Measurements from ENCODE around the gene COL6A1.
"Not testable (repeated sequence)": the region's sequence is repeated elsewhere in the genome, so short reads cannot be mapped to it uniquely, and the experiment has no call there.

The COL6A1 gene

DNA sequence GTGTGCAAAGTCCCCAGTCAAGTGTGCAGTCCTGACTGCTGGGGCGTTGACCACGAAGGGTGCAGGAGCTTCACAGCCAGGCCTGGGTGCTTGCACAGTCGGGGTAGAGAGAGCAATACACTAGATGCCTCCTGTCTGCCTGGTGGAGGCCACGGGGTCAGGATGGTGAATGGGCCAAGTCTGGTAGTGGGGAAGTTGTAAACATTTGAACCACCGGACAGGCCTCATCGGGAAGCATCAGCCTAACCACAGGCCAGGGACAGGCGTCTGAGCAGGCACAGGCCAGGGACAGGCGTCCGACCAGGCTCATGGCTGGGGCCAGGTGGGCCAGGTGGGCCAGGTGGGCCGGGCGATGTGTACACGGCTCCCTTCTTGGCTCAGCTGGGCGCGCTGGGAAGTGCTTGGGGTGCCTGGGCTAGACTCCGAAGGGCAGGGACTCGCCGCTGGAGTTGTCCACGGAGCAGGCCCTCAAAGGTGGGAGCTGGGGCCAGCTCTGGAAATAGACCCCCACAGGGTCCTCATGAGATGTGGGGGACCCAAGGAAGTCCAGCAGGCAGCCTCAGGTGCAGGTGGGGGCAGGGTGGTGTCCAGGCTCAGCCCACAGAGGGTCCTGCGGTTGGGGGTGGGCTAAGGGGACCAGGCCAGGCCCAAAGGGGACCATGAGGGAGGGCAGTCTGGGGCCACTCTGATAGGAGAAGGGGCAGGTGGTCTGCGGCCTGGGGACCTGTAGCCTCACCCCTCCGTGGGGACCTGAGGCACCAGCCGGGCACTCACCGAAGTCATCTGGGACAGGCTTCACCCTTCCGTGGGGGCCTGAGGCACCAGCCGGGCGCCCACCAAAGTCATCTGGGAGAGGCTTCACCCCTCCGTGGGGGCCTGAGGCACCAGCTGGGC, 15.0 kb downstream of the COL6A1 start:
- no peak for DNase-seq

DNA sequence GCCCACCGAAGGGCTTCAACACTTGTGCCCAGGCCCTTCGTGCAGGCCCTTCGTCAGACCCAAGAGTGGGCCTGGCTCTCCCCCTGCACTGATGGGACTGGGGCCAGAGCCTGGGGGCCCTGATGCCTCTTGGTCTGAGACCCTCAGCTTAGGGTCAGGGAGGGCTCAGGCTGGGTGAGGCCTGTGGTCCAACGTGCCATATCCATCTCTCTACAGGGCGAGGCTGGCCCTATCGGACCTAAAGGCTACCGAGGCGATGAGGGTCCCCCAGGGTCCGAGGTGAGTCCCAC, 15.6 kb downstream of the COL6A1 start:
- no peak for DNase-seq

DNA sequence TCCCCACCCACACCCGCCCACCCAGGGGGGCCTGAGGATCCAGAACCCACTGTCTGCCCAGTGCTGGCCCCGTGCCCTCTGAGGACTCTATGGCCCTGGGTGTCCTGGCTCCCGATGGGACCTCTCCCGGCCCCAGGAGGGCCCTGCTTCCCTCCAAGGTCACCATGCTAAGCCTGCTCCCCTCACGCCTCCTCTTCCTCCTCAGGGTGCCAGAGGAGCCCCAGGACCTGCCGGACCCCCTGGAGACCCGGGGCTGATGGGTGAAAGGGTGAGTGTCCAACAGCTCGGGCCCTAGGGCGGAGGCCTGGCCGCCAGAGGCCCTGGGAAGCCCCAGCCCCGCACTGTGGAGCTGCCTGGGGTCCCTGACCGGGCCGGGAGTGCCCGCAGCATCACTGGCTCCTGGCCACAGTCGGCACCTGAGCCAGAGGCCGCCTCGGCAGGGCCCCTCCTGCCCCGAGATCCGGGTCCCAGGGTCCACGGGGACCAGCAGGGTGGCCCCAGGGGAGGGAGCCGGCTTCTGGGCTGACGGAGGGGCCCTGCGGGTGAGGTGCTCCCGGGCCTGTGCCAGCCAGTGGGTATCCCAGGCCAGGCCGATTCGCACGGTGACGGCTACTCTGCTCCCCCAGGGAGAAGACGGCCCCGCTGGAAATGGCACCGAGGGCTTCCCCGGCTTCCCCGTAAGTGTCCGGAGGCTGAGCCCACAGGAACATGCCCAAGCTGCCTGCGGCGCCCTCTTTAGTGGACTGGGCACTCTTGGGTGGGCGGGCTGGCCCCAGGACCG, 16.1 kb downstream of the COL6A1 start:
- no peak for DNase-seq

DNA sequence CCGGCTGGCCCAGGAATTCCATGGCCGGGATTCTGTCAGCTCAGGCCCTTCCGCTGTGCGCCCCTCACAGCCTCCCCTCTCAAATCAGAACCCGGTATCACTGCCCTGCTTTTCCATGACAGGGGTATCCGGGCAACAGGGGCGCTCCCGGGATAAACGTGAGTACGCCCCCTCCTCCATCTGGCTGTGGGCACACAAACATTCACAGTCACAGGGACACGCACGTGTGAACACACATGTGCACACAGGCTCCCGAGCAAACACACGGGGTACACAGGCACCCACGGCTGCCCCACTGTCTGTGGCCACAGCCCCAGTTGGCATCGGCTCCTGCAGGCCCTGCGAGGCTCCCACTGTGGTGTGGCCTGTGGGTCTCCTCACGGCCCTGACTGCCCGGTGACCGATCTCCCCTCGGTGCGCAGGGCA, 16.7 kb downstream of the COL6A1 start:
- DNase-seq, result no peak

DNA sequence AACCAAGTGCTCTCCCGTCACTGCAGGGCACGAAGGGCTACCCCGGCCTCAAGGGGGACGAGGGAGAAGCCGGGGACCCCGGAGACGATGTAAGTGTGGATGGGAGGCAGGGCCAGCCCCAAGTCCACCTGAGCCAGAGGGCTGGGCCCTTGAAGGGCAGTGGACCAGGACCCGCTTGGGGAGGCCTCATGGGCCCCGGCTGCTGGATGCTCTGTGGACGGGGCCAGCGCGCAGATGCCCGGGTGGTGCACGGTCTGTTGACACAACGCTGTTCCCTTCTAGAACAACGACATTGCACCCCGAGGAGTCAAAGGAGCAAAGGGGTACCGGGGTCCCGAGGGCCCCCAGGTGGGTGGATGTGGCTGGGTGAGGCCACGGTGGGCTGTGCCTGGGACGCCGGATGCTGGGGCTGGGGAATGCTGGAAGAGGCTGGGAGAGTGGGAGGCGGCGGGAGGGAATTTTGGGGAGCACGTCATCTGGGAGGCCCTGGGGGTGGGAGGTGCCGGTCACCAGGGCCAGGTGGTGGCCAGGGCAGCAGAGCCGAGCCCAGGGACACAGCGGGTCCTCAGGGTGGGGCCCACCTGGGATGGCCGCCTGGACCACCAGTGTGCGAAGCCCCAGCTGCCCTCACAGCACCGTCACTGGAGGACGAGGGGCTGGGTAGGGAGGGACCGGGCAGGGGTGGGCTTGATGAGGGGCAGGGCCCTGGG, 17.5 kb downstream of the COL6A1 start:
- DNase-seq, result no peak

DNA sequence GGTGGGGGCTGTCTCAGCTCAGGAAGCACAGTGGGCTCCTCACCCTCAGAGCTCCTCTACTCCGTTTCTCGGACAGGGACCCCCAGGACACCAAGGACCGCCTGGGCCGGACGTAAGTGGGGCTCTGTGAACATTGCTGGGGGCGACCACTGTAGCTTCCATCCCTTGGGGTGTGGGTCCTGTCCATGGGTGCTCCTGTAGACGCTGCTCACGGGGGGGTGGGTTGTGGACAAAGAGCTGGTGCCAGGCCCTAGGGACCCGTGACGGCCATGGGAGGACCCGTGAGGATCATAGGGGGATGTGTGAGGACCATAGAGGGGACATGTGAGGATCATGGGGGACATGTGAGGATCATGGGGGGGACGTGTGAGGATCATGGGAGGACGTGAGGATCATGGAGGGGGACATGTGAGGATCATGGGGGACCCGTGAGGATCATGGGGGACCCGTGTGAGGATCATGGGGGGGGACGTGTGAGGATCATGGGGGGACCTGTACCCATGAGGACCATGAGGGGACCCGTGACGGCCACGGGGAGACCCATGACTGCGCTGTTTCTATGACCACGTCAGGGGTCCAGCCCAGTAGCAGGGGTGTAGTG, 18.1 kb downstream of the COL6A1 start:
- no peak for DNase-seq

DNA sequence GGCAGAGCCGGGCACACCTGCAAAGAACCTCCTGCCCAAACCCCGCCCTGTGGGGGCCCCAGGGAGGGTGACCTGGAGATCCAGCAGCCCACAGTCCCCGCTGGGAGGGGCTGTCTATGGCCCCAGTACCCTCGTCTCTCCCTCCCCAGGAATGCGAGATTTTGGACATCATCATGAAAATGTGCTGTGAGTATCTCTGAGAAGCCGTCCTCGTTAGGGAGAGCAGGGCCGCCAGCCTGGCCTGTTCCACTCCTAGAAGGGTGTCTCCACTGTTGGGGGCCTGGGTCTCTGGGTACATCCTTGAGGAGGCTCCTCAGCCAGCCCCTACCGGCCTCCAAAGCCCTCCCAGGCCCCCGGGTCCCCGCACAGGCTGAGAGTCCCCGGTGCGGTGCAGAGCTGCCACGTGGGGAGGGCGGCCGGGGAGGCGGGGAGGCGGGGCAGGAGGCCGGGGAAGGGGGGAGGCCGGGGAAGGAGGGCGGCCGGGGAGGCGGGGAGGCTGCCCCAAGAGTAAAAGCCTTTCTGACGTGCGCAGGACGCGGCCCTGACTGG, 18.7 kb downstream of the COL6A1 start:
- no peak for DNase-seq

DNA sequence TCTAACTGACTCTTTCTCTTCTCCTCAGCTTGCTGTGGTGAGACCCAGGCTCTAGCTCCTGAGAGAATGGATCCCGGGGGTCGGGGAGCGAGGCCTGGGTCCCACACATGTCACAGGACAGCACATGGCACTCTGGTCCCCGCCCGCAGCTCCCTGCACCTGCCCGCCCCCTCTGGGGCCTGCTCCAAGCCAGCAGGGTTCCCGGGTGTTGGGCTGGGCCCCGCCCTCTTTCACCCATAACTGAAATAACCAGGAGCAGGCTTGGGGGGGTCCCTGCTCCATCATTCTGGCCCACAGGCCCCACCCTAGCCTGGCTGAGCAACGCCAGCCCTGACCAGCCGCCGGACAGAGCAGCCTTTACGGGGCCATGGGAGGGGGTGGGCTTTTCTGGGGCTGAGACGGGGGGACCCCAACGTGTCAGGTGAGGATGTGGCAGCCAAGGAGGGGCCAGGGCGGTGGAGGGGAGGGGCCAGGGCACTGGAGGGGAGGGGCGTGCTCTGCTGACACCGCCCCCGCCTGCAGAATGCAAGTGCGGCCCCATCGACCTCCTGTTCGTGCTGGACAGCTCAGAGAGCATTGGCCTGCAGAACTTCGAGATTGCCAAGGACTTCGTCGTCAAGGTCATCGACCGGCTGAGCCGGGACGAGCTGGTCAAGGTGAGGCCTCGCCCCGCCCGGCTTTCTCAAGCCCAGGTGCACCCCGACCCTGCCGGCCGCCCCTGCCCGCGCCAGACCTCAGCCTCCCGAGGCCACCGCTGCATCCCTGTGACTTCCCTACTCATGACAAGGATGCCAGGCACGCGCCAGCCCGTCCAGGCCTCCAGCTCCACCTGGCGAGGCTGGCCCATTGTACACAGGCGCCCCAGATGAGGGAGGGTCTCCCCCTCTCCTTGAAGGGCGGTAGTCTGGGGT, 19.4 kb downstream of the COL6A1 start:
- no peak for DNase-seq

DNA sequence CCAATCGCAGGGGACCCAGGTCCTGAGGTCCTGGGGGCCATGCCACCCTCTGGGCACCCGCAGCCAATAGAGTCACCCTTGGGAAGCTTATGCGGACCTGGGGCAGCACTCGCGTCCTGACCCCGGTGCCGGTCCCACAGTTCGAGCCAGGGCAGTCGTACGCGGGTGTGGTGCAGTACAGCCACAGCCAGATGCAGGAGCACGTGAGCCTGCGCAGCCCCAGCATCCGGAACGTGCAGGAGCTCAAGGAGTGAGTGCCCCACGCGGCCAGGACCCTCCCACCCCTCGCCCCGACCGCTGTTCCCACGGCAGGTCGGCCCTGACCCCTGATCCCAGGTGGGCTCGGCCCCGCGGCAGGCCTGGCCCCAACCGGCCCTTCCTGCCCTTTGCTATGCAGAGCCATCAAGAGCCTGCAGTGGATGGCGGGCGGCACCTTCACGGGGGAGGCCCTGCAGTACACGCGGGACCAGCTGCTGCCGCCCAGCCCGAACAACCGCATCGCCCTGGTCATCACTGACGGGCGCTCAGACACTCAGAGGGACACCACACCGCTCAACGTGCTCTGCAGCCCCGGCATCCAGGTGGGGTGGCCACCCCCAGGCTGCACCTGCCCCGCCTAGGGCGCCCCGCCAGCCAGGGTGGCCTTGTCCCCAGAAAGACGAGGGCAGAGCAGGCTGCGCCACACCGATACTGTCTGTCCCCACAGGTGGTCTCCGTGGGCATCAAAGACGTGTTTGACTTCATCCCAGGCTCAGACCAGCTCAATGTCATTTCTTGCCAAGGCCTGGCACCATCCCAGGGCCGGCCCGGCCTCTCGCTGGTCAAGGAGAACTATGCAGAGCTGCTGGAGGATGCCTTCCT, 20.5 kb downstream of the COL6A1 start:
- DNase-seq, result no peak

DNA sequence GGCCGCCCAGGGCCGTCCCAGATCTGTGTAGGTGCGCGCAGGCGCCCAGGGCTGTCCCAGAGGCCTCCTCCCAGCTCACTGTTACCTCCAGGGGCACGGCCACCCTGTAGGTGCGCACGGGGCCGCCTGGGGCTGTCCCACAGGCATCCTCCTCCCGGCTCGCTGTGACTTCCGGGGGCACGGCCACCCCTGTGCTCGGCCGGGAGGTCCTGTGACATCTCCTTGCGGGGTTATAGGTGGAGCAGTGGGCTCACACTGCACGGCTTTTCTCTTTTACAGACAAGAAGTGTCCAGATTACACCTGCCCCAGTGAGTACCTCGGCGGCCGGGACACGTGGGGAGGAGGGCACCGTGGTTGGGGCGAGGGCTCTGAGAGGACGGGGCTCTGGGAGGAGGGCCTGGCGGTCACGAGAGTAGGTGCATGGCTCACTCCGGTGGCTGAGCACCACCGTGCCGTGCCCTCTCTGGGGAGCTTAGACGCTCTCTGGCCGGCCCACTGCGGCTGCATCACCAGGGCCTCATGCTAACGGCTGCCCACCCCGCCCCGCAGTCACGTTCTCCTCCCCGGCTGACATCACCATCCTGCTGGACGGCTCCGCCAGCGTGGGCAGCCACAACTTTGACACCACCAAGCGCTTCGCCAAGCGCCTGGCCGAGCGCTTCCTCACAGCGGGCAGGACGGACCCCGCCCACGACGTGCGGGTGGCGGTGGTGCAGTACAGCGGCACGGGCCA, 21.4 kb downstream of the COL6A1 start:
- DNase-seq, result no peak

DNA sequence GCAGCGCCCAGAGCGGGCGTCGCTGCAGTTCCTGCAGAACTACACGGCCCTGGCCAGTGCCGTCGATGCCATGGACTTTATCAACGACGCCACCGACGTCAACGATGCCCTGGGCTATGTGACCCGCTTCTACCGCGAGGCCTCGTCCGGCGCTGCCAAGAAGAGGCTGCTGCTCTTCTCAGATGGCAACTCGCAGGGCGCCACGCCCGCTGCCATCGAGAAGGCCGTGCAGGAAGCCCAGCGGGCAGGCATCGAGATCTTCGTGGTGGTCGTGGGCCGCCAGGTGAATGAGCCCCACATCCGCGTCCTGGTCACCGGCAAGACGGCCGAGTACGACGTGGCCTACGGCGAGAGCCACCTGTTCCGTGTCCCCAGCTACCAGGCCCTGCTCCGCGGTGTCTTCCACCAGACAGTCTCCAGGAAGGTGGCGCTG, 22.0 kb downstream of the COL6A1 start:
- DNase-seq, result no peak

DNA sequence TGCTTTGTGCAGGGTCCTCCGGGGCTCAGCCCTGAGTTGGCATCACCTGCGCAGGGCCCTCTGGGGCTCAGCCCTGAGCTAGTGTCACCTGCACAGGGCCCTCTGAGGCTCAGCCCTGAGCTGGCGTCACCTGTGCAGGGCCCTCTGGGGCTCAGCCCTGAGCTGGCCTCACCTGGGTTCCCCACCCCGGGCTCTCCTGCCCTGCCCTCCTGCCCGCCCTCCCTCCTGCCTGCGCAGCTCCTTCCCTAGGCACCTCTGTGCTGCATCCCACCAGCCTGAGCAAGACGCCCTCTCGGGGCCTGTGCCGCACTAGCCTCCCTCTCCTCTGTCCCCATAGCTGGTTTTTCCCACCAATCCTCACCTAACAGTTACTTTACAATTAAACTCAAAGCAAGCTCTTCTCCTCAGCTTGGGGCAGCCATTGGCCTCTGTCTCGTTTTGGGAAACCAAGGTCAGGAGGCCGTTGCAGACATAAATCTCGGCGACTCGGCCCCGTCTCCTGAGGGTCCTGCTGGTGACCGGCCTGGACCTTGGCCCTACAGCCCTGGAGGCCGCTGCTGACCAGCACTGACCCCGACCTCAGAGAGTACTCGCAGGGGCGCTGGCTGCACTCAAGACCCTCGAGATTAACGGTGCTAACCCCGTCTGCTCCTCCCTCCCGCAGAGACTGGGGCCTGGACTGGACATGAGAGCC, 22.7 kb downstream of the COL6A1 start:
- DNase-seq, result no peak

DNA sequence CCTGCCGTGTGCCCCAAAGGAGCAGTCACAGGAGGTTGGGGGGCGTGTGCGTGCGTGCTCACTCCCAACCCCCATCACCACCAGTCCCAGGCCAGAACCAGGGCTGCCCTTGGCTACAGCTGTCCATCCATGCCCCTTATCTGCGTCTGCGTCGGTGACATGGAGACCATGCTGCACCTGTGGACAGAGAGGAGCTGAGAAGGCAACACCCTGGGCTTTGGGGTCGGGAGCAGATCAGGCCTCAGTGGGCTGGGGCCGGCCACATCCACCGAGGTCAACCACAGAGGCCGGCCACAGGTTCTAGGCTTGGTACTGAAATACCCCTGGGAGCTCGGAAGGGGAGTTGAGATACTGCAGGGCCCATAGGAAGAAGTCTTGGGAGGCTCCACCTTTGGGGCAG, 23.5 kb downstream of the COL6A1 start:
- DNase-seq, result no peak

DNA sequence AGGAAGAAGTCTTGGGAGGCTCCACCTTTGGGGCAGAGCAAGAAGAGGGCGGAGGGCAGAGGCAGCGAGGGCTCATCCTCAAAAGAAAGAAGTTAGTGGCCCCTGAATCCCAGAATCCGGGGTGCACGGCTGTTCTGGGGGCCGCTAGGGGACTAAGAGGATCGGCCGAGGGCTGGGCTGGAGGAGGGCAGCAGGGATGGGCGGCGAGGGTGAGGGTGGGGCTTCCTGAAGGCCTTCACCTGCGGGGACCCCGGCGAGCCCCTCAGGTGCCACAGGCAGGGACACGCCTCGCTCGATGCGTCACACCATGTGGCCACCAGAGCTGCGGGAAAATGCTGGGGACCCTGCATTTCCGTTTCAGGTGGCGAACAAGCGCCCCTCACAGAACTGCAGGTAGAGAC, 23.9 kb downstream of the COL6A1 start:
- no peak for DNase-seq

DNA sequence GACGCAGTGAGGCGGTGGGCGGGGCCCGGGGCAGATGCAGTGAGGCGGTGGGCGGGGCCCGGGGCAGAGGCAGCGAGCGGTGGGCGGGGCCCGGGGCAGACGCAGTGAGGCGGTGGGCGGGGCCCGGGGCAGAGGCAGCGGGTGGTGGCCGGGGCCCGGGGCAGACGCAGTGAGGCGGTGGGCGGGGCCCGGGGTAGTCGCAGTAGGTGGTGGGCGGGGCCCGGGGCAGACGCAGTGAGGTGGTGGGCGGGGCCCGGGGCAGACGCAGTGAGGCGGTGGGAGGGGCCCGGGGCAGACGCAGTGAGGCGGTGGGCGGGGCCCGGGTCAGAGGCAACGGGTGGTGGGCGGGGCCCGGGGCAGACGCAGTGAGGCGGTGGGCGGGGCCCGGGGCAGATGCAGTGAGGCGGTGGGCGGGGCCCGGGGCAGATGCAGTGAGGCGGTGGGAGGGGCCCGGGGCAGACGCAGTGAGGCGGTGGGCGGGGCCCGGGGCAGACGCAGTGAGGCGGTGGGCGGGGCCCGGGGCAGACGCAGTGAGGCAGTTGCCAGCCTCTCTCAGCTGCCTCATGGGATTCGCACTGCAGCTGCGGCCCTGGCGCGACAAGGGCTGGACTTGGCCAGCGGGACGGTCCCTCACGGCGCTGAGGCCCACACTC, 24.4 kb downstream of the COL6A1 start:
- DNase-seq, result not testable (repeated sequence)

DNA sequence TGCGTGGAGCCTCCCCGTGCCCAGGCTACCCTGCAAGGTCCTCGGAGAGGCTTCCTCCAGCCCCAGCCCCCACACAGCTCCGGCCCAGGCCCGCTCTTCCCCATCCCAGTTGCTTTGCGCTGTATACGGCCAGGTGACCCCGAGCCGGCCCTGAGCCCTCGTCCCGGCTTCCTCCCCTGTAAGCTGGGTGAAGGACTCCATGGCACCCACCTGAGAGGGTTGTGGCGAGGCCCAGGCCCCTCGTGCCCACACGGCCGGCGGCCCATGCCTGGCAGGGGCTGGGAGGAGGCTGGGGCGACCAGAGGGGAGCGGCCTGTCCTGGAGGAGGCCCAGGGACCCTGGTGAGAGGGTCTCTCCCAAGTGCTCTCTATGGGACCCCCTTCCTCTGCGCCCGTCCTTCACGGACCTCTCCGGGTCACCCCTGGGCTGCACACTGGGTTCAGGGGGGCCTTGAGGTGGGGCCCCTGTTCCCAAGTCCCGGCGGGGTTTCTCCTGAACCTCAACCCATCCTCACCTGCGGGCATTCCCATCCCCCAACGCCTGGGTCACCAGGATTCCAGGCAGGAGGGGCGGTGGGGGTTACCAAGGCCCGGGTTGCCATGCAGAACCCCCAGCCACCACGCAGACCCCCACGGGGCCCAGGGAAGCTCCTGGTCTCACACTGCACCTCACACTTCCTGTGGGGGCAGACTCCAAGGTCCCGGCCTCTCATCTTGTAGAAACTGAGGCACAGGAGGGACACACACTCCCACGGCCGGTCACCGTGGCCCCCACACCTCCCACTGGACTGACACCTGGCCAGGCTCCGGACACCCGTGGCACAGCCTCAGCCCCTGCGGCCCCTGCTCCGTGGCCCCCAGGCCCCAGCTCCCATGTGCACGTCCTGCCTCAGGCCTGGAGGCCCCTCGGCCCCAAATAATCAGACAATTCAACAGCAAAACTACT, 25.2 kb downstream of the COL6A1 start:
- DNase-seq, result no peak

DNA sequence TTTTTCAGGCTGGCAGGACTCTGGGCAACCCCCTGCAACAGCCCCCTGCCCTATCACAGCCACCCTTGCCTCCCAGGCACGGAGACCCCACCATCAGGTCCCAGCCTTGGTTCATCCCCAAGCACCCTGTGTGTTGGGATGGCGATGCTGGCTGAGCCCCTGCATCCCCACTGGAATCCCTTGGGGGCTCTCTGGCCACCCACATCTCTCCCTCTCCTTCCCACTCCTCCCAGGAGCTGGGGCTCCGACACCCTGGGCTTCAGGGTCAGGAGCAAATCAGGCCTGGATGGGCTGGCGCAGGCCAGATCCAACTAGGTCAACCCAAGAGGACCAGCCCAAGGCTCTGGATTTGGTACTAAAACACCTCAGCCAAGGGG, 25.9 kb downstream of the COL6A1 start:
- DNase-seq, result no peak
